Measurements from ENCODE around the gene IPO11. TPM values are rescaled to one million over a fixed set of nuclear protein-coding genes. Genes with fewer than 3 reads are reported as not detected.

The IPO11 gene
- total RNA-seq, 1 experiment from 2014 or later = 47.1 TPM

DNA sequence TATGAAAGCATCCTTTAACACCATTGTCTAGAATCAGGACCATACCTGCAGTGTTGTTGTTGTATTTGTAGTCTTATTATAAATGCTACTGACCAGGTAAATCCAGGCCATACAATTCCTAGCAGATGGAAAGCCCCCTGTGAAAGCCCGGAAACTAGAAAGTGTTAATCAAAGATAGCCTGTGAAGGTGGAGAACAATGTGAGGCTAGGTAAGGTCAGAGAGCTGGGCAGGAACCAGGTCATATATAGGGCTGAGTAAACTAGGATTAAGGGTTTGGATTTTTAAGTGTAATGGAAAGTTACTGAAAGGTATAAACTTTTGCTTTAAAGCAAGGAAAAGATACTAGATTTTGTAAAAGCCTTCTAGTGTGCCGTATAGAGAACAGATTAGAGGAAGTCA lies 172.7 kb downstream of the IPO11 start:
- Histone ChIP-seq H3K9me3 (ENCODE audit: insufficient read depth, low read depth) (no peaks in the 10 kb centered on the region), H3K27ac (peak overlapping the region; percentile 17; the same call in 1 of the 2 replicates), H3F3A (ENCODE audit: insufficient read depth, low read depth) (no peaks in the 10 kb centered on the region; the same call in 1 of the 2 replicates), H4K20me1 (ENCODE audit: insufficient read depth) (no peaks in the 10 kb centered on the region), H3K4me3 (no peak overlapping the region), H2AFZ (no peak overlapping the region), H3K27me3 (ENCODE audit: insufficient read depth, low read depth) (no peaks in the 10 kb centered on the region), H3K9me2 (ENCODE audit: insufficient read depth) (no peaks in the 10 kb centered on the region), H3K79me2 (ENCODE audit: low read depth) (no peaks in the 10 kb centered on the region), H3K36me3 (ENCODE audit: low read depth) (no peaks in the 10 kb centered on the region), H3K4me2 (no peak overlapping the region), H3K4me1 (replicated peaks; ENCODE audit: insufficient read depth) (0 out of 2 replicates have a peak, but pooled peaks cover 9% of the 10 kb centered on the region)
- POLR2A ChIA-PET (ENCODE audit: unreplicated experiment) = no interaction called here
- intact Hi-C loops (cut with micrococcal nuclease; ENCODE audit: unreplicated experiment) = no loop called here
- no peak for DNase-seq
- no peak for TF ChIP-seq CTCF (conservative IDR thresholded peaks at IDR 0.05)
- TF ChIP-seq EZH2 (IDR thresholded peaks at IDR 0.05; ENCODE audit: low read depth) = no peak
- BruUV-seq (replicated peaks) = no TSS peak
- CTCF ChIA-PET = no interaction called here

DNA sequence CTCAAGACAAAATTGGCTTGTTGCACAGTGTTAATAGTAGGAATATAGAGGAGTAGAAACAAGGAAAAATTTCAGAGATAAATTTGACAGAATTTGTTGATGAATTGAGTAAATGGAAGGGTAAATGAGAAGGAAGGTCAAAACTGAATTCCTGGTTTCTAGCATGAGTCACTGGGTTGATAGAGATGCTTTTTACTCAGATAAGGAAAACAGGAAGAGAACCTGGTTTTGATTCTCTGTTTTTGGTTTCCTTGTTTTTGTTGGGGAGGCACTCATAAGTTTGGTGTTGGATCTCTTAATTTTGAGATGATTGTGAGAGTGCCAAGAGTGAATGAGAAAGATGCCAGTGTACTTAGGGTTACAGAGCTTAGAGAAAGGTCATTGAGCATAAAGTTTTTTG lies 173.2 kb downstream of the IPO11 start:
- H3K9me3 ChIP-seq (ENCODE audit: insufficient read depth, low read depth) = no peaks in the 10 kb centered on the region
- H4K20me1 ChIP-seq (ENCODE audit: insufficient read depth) = no peaks in the 10 kb centered on the region
- no peak overlapping the region for H3K4me2 ChIP-seq
- intact Hi-C loops (cut with micrococcal nuclease; ENCODE audit: unreplicated experiment) = no loop called here
- H3K27ac ChIP-seq = peak overlapping the region; percentile 17; the same call in 1 of the 2 replicates
- H3K79me2 ChIP-seq (ENCODE audit: low read depth) = no peaks in the 10 kb centered on the region
- POLR2A ChIA-PET (ENCODE audit: unreplicated experiment) = interaction anchor here (0.6 kb wide), 1 partner anchor 174 kb away, joined by 9 read pairs; no protein-coding TSS in a partner anchor
- no peaks in the 10 kb centered on the region for H3K36me3 ChIP-seq (ENCODE audit: low read depth)
- H3F3A ChIP-seq (ENCODE audit: insufficient read depth, low read depth) = no peaks in the 10 kb centered on the region; the same call in 1 of the 2 replicates
- H2AFZ ChIP-seq = no peak overlapping the region
- H3K9me2 ChIP-seq (ENCODE audit: insufficient read depth) = no peaks in the 10 kb centered on the region
- no peak for DNase-seq
- H3K4me1 ChIP-seq (replicated peaks; ENCODE audit: insufficient read depth) = 0 out of 2 replicates have a peak, but pooled peaks cover 9% of the 10 kb centered on the region
- no peak overlapping the region for H3K4me3 ChIP-seq
- CTCF ChIA-PET = no interaction called here
- TF ChIP-seq CTCF (conservative IDR thresholded peaks at IDR 0.05) (no peak), EZH2 (IDR thresholded peaks at IDR 0.05; ENCODE audit: low read depth) (no peak)
- BruUV-seq (replicated peaks) = no TSS peak
- H3K27me3 ChIP-seq (ENCODE audit: insufficient read depth, low read depth) = no peaks in the 10 kb centered on the region

DNA sequence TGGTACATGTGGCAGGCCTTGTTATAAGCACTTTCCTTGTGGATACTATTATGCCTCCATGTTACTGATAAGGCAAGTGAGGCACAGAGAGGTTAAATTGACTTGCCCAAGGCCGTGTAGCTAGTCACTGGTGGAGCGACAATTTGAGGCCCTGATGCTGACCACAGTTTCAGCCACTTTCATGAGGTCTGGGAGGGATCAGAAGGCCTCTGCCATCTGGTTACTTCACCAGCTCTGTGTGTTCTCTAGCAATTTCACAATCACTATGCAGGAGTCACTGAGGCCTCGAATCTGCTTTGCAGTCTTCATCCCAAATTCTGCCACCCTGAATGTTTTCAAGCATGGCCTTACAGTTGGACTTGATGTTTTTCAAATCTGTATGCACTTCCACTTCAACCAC lies 175.2 kb downstream of the IPO11 start:
- ChIA-PET CTCF (no interaction called here), POLR2A (ENCODE audit: unreplicated experiment) (no interaction called here)
- no peaks in the 10 kb centered on the region for H3K9me3 ChIP-seq (ENCODE audit: insufficient read depth, low read depth)
- no TSS peak for BruUV-seq (replicated peaks)
- H3K4me1 ChIP-seq (replicated peaks; ENCODE audit: insufficient read depth) = 0 out of 2 replicates have a peak, but pooled peaks cover 9% of the 10 kb centered on the region
- H3K79me2 ChIP-seq (ENCODE audit: low read depth) = no peaks in the 10 kb centered on the region
- H4K20me1 ChIP-seq (ENCODE audit: insufficient read depth) = no peaks in the 10 kb centered on the region
- H3K27me3 ChIP-seq (ENCODE audit: insufficient read depth, low read depth) = no peaks in the 10 kb centered on the region
- H3K4me3 ChIP-seq = no peak overlapping the region
- no peak overlapping the region for H2AFZ ChIP-seq
- no peaks in the 10 kb centered on the region; the same call in 1 of the 2 replicates for H3F3A ChIP-seq (ENCODE audit: insufficient read depth, low read depth)
- no peak overlapping the region for H3K27ac ChIP-seq
- no peak for DNase-seq
- no peak for TF ChIP-seq CTCF (conservative IDR thresholded peaks at IDR 0.05)
- no peak for TF ChIP-seq EZH2 (IDR thresholded peaks at IDR 0.05; ENCODE audit: low read depth)
- H3K4me2 ChIP-seq = no peak overlapping the region
- peaks cover 6% of the 10 kb centered on the region; the same call in 1 of the 2 replicates for H3K36me3 ChIP-seq (ENCODE audit: low read depth)
- H3K9me2 ChIP-seq (ENCODE audit: insufficient read depth) = no peaks in the 10 kb centered on the region
- intact Hi-C loops (cut with micrococcal nuclease; ENCODE audit: unreplicated experiment) = no loop called here
